HCT116 (cell line): ENCODE results near the gene CCND1. TPM values are rescaled to one million over a fixed set of nuclear protein-coding genes. Genes with fewer than 3 reads are reported as not detected.

Experiments
- ATAC-seq: fragments of 200-7000 bp; cut with Tn5 transposase; 2 replicates; pipeline ENCODE4 v1.9.1; 2020; ENCODE audit warnings: mild to moderate bottlenecking, moderate library complexity
- BruUV-seq: library from RNA; stranded (reverse); fragments of 400-500 nt; replicated peaks from 2 replicates; lab custom pipeline; 2021; lab: Mats Ljungman, UMichigan
- CTCF ChIA-PET: fragments of 300-600 bp; sonication (Branson Sonifier 250); formaldehyde crosslinking; loops from one replicate; lab custom pipeline; 2021; ENCODE audit warnings: antibody characterized with exemption; lab: Charles Lee
- POLR2A ChIA-PET: fragments of 300-600, 350-600 bp; sonication (Branson Sonifier 250); formaldehyde crosslinking; loops from one replicate; lab custom pipeline; 2021; ENCODE audit warnings: antibody characterized with exemption; lab: Charles Lee
- RAD21 ChIA-PET, 2 experiments: fragments of 300-600 bp; sonication (Branson Sonifier 250); formaldehyde crosslinking; loops; one replicate each; lab custom pipeline; 2023; ENCODE audit warnings: low total read pairs in 2 of 2; ENCODE audit not compliant: uncharacterized antibody in 2 of 2, unreplicated experiment in 2 of 2, low non-redundant PET in 1 of 2; lab: Charles Lee
- DNase-seq: peaks from one replicate; pipeline ENCODE4 v3.0.0-alpha.2; 2010; ENCODE audit warnings: low read depth, low spot score
- H2AFZ ChIP-seq: fragments of 200-600 bp; shearing (Covaris generic), sonication (generic); 2 replicates; pipeline ENCODE4 v1.6.1; 2017; ENCODE audit warnings: low read depth, mixed run types, mixed read lengths, antibody characterized with exemption, low read length; ENCODE audit not compliant: poor library complexity, severe bottlenecking
- H3K27ac ChIP-seq: 2 replicates; pipeline ENCODE4 v1.5.1; 2012; ENCODE audit warnings: low read depth, low read length
- H3K27me3 ChIP-seq: fragments of 200-600 bp; sonication (generic); 2 replicates; pipeline ENCODE4 v1.6.1; 2016; ENCODE audit warnings: mixed run types, low read length, mixed read lengths; ENCODE audit not compliant: insufficient read depth
- H3K36me3 ChIP-seq, 2 experiments: fragments of 200-500 bp in 1 of 2; fragments of 200-600 bp in 1 of 2; sonication (Bioruptor generic) in 1 of 2; sonication (generic) in 1 of 2; 2 replicates each; pipeline versions ENCODE4 v1.5.1 to v1.6.1; 2014 to 2016; ENCODE audit warnings: low read length in 2 of 2, inconsistent platforms in 1 of 2, mixed read lengths in 1 of 2, mixed run types in 1 of 2; ENCODE audit not compliant: insufficient read depth in 2 of 2, control insufficient read depth in 1 of 2
- H3K4me1 ChIP-seq, 2 experiments: fragments of 200-600 bp in 1 of 2; sonication (generic) in 1 of 2; 2 replicates each; pipeline versions ENCODE4 v1.5.1 to v1.6.1; 2012 to 2017; ENCODE audit warnings: low read length in 2 of 2, inconsistent platforms in 1 of 2, mild to moderate bottlenecking in 1 of 2, mixed read lengths in 1 of 2, mixed run types in 1 of 2, moderate library complexity in 1 of 2; ENCODE audit not compliant: insufficient read depth in 2 of 2, control insufficient read depth in 1 of 2
- H3K4me2 ChIP-seq: fragments of 200-600 bp; sonication (generic); 2 replicates; pipeline ENCODE4 v1.6.1; 2017; ENCODE audit warnings: mixed run types, low read length, mixed read lengths
- H3K4me3 ChIP-seq, 2 experiments: fragments of 200-600 bp in 1 of 2; sonication (generic) in 1 of 2; replicated peaks in 1 of 2; 2 replicates each; pipeline ENCODE4 v1.5.1; 2011 to 2016; ENCODE audit warnings: low read length in 2 of 2, control low read depth in 1 of 2, low read depth in 1 of 2, mild to moderate bottlenecking in 1 of 2, mixed read lengths in 1 of 2, mixed run types in 1 of 2
- H3K79me2 ChIP-seq: fragments of 200-600 bp; sonication (generic); 2 replicates; pipeline ENCODE4 v1.6.1; 2017; ENCODE audit warnings: mild to moderate bottlenecking, mixed run types, low read length, moderate library complexity, mixed read lengths; ENCODE audit not compliant: insufficient read depth
- H3K9ac ChIP-seq: fragments of 200-600 bp; sonication (generic); 2 replicates; pipeline ENCODE4 v1.6.1; 2016; ENCODE audit warnings: low read length, mixed read lengths
- H3K9me2 ChIP-seq: fragments of 200-600 bp; sonication (generic), shearing (Covaris generic); 2 replicates; pipeline ENCODE4 v1.6.1; 2017; ENCODE audit warnings: mixed run types, mild to moderate bottlenecking, moderate library complexity; ENCODE audit not compliant: insufficient read depth
- H3K9me3 ChIP-seq, 2 experiments: fragments of 200-500 bp in 1 of 2; fragments of 200-600 bp in 1 of 2; sonication (Bioruptor generic) in 1 of 2; sonication (generic) in 1 of 2; 2 replicates each; pipeline ENCODE4 v1.6.1; 2014 to 2017; ENCODE audit warnings: low read length in 2 of 2, mixed read lengths in 2 of 2, inconsistent platforms in 1 of 2, low read depth in 1 of 2, mild to moderate bottlenecking in 1 of 2, mixed run types in 1 of 2, moderate library complexity in 1 of 2; ENCODE audit not compliant: control insufficient read depth in 1 of 2, insufficient read depth in 1 of 2
- H4K20me1 ChIP-seq: fragments of 200-600 bp; sonication (generic), shearing (Covaris generic); 2 replicates; pipeline ENCODE4 v1.6.1; 2017; ENCODE audit warnings: mixed run types, mild to moderate bottlenecking, moderate library complexity; ENCODE audit not compliant: insufficient read depth
- ATF3 ChIP-seq: IDR thresholded peaks from 2 replicates; pipeline ENCODE4 v1.6.1; 2012
- CBX3 ChIP-seq: IDR thresholded peaks from 2 replicates; pipeline ENCODE4 v1.6.1; 2012; ENCODE audit warnings: low read depth
- CEBPB ChIP-seq: IDR thresholded peaks from 2 replicates; pipeline ENCODE4 v1.6.1; 2012; ENCODE audit warnings: low read depth
- CTCF ChIP-seq, 3 experiments: fragments of 200-600 bp in 1 of 3; sonication (generic) in 1 of 3; IDR thresholded peaks in 2 of 3; conservative IDR thresholded peaks in 1 of 3; 2 replicates each; pipeline ENCODE4 v1.5.1; 2012 to 2017; ENCODE audit warnings: low read depth in 2 of 3, low read length in 2 of 3, antibody characterized with exemption in 1 of 3, borderline replicate concordance in 1 of 3, control low read depth in 1 of 3, mild to moderate bottlenecking in 1 of 3, mixed read lengths in 1 of 3, mixed run types in 1 of 3, moderate library complexity in 1 of 3; ENCODE audit not compliant: insufficient read depth in 1 of 3
- ELF1 ChIP-seq: IDR thresholded peaks from 2 replicates; pipeline ENCODE4 v1.6.1; 2012; ENCODE audit warnings: low read depth, borderline replicate concordance
- EZH2phosphoT487 ChIP-seq: fragments of 200-600 bp; IDR thresholded peaks from 2 replicates; pipeline ENCODE4 v1.6.1; 2018; ENCODE audit warnings: antibody characterized with exemption, borderline replicate concordance
- MAX ChIP-seq: IDR thresholded peaks from 2 replicates; pipeline ENCODE4 v1.6.1; 2012
- POLR2A ChIP-seq: IDR thresholded peaks from 2 replicates; pipeline ENCODE4 v1.7.0; 2011; ENCODE audit warnings: borderline replicate concordance; ENCODE audit not compliant: insufficient read depth, insufficient read length; ENCODE audit errors: extremely low read depth
- POLR2AphosphoS5 ChIP-seq: IDR thresholded peaks from 2 replicates; pipeline ENCODE4 v1.6.1; 2011; ENCODE audit warnings: mild to moderate bottlenecking, low read depth, low read length, moderate library complexity
- SIN3A ChIP-seq: IDR thresholded peaks from 2 replicates; pipeline ENCODE4 v1.6.1; 2012; ENCODE audit warnings: low read depth
- YY1 ChIP-seq: IDR thresholded peaks from 2 replicates; pipeline ENCODE4 v1.6.1; 2011; ENCODE audit warnings: low read length, low read depth, moderate library complexity, mild to moderate bottlenecking; ENCODE audit not compliant: insufficient replicate concordance; ENCODE audit errors: extremely low read depth
- intact Hi-C: fragments of 100-400 bp; cut with micrococcal nuclease; formaldehyde crosslinking; loops from 2 replicates; pipeline ENCODE4 v1.10.0; 2022
- total RNA-seq: library from RNA; stranded (reverse); gene quantifications from one replicate; pipeline ENCODE4 v1.2.1, GENCODE V29; 2021; ENCODE audit not compliant: unreplicated experiment

The CCND1 gene
- total RNA-seq, 1 experiment from 2014 or later: 601 TPM

GRCh38 chr11:69677749-69678148 is 36.8 kb downstream of the CCND1 start:
- CTCF ChIA-PET: interaction anchor here (0.7 to 2.7 kb wide), 4 partner anchors 8 to 576 kb away, joined by 3 to 6 read pairs (median 4); no protein-coding TSS in a partner anchor
- H3K4me2 ChIP-seq: no peak overlapping the region
- peaks cover under 1 to 6% of the 10 kb centered on the region in 2 experiments; a peak in 1 of 4 replicates for H3K36me3 ChIP-seq
- H3K27me3 ChIP-seq: no peaks in the 10 kb centered on the region
- TF ChIP-seq CBX3 (no peak), CTCF (IDR thresholded peaks at IDR 0.05 in 2 of 3, conservative IDR thresholded peaks at IDR 0.05 in 1 of 3; ENCODE audit: borderline replicate concordance in 1 of 3, insufficient read depth in 1 of 3, low read depth in 2 of 3, low read length in 2 of 3) (no peak), EZH2phosphoT487 (no peak), SIN3A (no peak), YY1 (no peak), MAX (no peak), POLR2A (no peak), ELF1 (no peak), ATF3 (no peak), POLR2AphosphoS5 (no peak), CEBPB (no peak)
- H3K9me3 ChIP-seq: peaks cover 0 to 2% of the 10 kb centered on the region in 2 experiments; a peak in 1 of 4 replicates
- H3K9ac ChIP-seq: no peak overlapping the region
- peaks cover 24% of the 10 kb centered on the region for H3K79me2 ChIP-seq
- ATAC-seq (no peak), DNase-seq (no peak)
- no peaks in the 10 kb centered on the region for H4K20me1 ChIP-seq
- H3K9me2 ChIP-seq: no peaks in the 10 kb centered on the region
- POLR2A ChIA-PET: no interaction called here
- no TSS peak for BruUV-seq
- no peak overlapping the region for H2AFZ ChIP-seq
- H3K27ac ChIP-seq: no peak overlapping the region
- RAD21 ChIA-PET: interaction anchor here (0.7 to 1.5 kb wide), 2 partner anchors 518 to 576 kb away, joined by 3 to 4 read pairs; no protein-coding TSS in a partner anchor
- intact Hi-C loops: loop anchor here (10.0 kb wide), 1 partner anchor 383 kb away; the partner anchor contains the start of gene MYEOV
- peaks cover 10 to 37% of the 10 kb centered on the region in 2 experiments; a peak in 3 of 4 replicates for H3K4me1 ChIP-seq
- H3K4me3 ChIP-seq: no peak overlapping the region
